ENCODE measurements around the gene XKR7.

Gene XKR7

DNA sequence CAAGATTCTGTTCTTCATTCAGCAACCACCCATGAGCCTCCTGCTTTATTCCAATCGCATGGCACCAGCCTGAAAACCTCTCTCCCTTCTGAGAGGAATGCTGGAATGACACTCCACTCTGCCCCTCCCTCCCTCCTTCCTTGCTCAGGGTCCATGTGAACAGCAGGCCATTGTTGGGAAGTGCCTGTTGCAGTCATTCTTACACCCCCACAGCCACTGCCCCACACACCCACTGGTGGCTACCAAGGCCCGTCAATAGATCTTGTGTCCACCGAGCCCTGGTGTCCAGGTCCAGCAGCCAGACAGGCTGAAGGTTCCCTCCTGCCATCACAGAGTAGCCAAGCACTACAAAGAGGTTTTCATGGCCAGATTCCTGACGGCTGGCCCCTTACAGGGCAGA lies 22.6 kb upstream of the XKR7 start:
- no peak for DNase-seq

DNA sequence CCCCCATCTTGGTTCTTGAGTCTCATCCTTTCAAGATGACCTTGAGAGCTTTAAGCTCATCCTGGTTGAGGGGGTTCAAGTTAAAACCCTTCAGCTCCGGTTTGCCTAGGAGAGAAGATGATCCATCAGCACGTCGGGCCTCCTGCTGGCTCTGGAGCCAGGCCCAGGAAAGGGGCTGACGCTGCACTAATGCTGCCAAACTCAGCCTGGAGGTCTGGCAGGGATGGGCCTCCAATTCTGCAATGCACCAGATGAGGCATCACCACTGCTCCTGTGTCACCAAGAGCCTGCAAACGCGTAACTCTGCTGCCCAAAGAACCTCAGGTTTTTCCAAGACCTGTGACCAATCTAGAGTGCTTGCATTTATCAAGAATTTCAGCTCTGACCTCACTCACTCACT lies 22.2 kb upstream of the XKR7 start:
- DNase-seq: no peak

DNA sequence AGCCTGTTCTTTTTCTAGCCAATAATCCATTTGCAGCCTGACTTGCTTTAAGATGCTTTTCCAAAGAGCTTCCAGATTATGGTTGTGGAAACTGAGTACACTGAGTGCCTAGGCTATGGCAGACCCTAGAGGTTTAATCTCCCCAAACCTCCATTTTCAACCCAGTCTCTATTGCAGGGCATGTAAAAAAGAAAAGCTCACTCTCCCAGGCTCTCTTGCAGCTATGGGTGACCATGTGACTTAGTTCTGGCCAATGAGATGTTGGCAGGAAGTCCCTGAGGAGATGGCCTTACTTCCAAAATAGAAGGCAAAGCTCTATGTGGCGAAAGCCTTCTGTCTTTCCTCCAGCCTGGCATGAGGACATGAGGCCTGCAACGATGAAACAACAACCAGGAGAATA lies 19.9 kb upstream of the XKR7 start:
- DNase-seq: no peak

DNA sequence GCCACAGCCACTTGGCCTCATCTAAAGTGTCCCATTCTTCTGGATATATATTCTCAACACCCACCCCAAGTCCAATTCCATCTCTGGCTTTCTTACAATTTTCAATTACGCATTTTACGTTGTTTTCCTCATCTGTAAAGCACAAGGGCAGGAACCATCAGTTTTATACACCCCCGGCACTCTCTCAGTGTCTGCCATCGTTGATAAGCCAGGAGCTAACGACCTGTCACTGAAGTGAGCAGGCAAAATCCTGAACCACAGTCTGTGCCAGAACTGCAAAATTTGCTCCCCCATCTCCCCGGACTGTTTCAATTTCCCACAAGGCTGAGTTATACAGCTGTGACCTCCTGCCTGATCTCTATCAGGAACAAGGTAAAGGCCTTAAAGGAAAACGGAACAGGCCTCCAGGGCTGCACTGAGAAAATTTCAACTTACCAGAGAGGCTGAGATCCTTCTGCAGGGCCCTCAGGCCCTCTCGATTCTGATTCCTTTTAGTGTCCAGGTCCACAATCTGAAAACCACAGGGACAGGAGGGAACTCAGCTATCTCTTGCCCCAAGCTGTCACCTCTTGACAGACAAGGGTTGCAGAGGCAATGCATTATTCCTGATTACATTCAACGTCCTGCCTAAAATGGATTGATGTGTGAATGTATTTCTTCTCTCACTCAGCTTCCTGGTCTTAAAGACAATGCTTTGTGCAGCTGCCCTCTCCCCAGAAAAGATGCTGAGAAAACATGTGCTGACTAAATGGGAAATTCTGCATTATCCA lies 17.9 kb upstream of the XKR7 start:
- no peak for DNase-seq

DNA sequence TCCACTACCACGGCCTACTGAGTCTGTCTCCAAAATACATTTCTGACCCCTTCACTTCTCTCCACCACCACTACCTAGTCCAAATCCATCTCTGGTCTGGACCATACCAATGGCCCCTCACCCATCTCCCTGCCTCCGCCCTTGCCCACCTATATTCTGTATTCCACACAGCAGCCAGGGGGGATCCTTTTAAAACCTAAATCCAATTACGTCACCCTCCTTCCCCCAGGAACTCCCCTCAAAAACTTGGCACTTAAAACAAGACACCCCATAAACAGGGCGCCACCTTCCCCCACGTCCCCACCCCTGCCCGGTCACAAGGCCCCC lies 16.8 kb upstream of the XKR7 start:
- DNase-seq: no peak

DNA sequence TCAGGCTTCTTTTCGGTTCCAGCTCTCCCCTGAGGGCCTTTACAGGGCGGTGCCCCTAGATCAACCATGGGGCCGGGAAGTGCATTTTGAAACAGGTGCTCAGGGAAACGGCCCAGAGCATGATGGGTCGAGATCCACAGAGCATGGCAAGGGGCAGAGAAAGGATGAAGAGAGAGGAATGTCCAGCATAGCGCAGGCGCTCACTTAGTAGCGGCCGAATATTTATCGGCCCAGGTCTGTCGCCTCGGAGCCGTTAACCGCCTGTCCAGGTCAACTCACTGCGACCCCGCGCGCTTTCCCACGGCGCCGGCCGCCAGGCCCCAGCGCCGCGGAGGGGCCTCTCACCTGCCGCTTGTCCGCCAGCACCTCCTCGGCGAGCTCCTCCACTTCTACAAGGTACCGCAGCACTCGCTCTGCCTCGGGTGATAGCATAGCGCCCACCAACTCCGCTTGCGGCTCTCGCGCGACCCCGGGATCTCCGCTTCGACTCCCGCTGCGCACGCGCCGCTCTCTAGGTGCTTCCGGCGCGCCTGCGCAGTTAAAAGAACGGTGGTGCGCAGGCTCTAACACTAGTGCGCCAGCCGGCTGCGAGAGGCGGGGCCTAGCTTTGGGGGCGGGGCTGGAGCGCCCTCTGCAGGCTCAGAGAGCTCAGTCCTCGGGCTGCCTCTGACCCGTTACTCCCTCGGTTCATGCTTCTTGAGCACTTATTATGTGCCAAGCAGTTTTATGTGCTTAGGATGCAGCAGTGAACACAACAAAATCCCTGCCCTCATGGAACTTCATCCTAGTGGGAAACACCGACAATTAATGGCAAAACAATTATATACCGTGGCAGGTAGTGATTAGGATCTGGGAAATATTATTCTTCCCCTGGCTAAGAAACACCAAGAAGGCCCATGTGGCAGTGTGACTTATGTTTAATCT lies 16.2 kb upstream of the XKR7 start, which contains the start of gene PDRG1:
PDRG1 (minus strand) TSS at position 517 of the 924 bp plus-strand sequence; CDS start at position 432, 85 bp downstream.
- peak; percentile 91 for DNase-seq

DNA sequence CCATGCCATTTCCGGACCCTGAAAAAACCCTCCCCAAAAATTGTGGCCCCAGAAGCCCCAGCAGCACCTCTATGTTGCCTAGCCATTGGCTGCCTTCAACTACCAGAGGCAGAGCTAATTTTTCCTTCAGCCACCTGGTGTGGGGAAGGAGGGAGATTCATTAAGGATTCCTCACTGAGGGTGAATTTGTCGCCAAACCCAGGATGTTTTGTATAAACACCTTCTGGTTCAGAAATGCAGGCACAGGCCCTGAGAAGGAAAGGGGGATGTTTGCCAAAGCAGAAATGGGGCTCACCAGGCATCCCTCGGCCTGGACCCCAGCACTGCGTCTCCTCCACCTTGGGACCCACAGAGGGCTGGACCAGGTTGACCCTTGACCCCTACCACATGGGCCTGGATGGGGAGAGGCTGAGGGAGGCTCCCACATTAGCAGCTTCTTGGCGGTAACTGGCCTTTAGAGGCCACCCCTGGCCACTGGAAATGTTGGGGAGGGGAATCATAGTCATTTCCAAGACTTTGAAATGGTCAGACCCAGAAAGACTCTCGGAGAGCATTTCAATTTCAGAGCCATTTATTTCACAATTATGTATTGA lies 14.3 kb upstream of the XKR7 start:
- DNase-seq: no peak

DNA sequence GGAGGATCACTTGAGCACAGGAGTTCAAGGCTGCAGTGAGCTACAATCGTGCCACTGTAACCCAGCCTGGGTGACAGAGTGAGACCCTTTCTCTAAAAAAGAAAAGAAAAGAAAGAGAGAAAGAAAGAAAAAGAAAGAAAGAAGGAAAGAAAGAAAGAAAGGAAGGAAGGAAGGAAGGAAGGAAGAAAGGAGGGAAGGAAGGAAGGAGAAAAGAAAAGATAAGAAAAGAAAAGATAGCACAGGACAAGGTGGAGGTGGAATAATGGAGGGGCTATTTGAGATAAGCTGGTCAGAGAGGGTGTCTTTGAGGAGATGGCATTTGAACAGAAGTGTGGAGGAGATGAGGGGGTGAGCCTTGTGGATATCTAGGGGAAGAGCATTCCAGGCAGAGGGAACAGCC lies 13.5 kb upstream of the XKR7 start:
- DNase-seq: no peak

DNA sequence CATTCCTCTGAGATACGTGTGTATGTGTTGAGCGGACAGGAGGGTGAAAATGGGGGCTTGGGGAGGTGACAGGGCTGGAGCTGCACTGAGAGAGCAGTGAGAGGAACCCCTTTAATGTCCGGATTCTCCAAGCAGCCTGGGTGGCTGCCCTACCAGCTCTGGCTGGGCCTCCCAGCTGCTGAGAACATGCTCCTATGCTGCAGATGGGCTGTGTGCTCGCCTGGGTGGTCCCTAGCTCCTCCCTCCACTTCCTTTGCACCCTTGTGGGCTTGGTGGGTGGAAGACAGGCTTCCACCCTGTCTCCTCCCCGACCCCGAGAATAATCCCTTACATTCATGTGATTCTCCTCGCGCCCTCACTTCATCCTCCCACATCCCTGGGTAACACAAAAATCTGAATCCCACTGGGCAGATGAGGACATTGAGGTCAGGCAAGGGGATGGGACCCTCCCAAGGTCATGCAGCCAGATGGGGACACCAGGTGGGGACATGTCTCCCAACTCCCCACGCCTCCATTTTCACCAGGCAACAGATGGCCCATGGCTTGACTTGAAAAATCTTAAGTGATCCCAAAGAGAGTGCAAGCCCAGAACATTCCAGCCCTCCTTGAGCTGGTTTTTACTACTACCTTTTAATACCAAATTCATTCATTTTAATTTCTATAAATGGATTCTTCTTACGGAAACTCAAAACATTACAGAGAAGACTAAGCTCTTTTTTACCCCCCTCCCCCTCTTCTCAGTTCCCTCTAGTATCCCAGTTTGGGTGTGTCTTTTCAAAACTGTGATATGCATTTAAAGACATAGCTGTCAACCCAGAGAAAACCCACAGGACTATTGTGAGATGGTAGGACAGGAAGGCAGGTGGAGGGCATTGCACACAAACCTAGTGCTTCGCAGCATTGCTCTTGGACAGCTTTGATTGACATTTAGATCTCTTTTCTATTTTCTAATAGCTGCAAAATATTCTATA lies 11.1 kb upstream of the XKR7 start:
- no peak for DNase-seq

DNA sequence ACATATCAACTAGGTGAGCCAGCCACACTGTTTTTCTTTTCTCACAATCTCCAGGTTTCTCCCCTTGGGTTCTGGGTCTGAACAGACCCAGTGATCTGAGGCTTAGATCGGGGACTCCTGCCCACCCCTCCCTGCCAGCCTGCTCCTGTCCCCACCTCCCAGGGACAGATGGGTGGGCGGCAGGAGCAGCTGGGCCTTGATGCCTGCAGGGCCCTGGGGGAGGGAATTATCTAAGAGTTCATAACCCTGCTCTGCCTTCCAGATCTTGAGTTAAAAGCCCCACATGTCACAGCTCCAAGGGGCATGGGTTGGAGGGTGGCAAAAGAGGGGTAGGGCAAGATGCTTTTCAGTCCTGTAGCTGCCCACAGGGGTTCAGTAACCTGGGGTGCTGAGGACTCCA lies 5.2 kb upstream of the XKR7 start:
- no peak for DNase-seq

DNA sequence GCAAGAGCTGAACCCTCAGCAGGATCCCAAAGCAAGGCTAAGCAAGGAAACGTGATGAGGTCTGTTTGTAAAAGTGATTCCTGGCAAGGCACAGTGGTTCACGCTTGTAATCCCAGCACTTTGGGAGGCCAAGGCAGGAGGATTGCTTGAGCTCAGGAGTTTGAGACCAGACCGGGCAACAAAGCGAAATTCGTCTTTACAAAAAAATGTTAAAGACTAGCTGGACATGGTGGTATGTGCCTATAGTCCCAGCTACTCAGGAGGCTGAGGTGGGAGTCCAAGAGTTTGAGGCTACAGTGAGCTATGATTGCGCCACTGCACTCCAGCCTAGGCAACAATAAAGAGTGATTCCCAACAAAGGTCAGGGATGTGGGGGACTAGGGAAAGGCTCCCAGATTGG lies 4.1 kb upstream of the XKR7 start:
- DNase-seq: no peak

DNA sequence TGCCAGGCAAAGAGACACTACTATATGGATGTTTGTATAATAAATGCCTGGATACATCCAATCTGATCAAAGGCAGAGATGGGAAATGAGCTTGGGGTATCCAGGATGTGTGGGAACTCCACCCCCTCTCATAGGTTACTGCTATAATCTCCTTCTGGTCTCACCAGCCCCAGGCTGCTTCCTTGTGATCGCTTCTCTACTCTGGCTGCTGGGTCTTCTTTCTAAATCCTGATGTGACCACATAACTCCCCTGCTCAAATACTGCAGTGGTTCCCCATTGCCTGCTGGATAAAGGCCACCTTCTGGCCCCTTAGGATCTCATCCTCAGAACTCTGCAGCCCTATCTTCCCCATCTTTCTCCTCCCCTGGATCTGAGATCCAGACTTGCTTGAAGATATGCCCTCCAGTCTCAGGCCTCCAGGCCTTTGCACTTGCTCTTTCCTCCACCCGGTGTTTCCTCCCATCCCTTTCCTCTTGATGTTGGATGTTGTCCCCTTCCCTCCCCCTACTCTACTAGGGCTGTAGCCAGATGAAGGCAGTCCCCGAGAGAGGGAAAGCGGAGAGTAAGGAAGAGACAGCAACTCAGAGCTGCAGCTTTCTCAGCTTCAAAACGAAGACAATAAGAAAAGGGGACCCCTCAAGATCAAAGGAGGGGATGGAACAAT lies 828 bp upstream of the XKR7 start:
- no peak for DNase-seq

DNA sequence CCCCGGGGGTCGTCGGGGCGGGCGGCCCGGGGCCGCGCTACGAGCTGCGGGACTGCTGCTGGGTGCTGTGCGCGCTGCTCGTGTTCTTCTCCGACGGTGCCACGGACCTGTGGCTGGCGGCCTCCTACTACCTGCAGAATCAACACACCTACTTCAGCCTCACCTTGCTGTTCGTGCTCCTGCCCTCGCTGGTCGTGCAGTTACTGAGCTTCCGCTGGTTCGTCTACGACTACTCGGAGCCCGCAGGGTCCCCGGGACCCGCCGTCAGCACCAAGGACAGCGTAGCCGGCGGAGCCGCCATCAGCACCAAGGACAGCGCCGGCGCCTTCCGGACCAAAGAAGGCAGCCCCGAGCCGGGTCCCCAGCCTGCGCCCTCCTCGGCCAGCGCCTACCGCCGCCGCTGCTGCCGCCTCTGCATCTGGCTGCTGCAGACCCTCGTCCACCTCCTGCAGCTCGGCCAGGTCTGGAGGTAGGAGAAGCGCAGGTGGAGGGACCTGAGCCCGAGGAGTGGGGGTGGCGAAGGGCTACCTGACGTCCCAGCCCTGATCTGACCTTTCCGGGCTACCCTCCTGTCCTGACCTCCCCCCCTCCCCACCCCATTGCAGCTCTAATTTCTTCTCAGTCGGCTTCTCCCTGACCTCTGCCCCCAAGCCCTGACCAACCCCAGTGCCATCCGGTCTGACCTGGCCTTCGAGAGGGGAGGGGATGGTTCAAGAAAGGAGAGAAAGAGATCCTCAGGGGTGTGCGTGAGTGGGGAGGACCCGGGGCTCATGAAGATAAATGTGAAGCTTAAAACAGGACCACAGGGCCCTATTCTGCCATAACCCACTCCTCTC lies 558 bp downstream of the XKR7 start:
- DNase-seq: peak; percentile 50

DNA sequence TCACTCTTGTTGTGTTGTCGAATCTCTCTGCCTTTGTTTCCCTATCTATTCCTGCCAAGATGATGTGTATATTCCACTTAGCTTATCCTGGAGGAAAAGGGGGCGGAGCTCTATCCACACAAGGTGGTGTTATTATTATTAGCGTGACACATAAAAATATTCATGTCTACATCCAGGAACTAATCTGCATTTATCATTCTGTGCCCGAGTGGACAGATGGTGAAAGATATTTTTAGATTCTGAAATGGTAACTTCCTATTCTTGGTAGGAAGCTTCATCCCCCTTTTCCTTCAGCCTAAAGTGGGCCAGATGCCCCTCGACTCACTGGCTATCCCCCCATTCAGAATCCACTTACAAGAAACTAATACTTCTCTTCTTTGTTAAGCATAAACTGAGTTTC lies 2.0 kb downstream of the XKR7 start:
- DNase-seq: no peak

DNA sequence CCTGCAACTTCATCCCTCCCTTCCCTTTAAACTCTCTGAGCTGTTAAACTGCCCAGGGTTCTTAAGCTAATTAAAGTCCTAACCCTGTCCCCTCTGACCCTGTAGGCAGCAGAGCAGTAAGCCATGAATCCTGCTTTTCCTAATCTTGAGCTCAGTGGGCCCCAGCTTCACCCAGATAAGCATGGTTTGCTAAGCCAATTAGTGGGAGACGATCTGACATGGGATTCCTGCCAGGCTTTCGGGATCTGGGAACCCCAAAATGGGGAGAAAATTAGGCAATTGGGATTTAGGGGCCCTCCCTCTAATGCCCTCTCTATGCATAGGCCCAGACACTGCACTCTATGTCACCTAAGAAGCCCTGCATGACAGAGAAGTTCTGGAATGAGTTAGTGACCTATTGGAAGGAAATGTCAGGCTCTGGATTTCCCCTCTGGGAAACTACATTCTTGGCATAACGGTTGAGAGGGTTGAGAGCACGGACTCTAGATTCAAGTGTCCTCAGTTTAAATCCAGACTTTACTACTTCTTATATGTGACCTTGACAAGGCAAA lies 4.6 kb downstream of the XKR7 start:
- DNase-seq: no peak

DNA sequence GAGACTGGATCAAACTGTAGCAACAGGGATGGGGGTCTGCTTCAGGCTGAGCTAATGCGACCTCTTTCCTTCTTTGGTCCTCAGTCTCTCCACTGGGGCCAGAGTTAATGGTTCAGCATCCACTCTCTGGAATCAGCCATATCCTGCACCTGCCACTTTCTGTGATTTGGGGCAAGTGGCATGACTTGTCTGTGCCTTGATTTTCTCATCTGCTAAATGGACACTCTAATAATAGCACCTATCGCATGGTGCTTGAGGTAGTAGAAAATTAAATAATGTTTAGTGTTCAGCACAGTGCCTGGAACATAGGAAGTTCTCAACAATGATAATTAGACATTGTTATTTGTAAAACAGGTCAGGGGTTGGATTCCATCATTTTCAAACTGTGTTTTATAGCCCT lies 6.3 kb downstream of the XKR7 start:
- no peak for DNase-seq

DNA sequence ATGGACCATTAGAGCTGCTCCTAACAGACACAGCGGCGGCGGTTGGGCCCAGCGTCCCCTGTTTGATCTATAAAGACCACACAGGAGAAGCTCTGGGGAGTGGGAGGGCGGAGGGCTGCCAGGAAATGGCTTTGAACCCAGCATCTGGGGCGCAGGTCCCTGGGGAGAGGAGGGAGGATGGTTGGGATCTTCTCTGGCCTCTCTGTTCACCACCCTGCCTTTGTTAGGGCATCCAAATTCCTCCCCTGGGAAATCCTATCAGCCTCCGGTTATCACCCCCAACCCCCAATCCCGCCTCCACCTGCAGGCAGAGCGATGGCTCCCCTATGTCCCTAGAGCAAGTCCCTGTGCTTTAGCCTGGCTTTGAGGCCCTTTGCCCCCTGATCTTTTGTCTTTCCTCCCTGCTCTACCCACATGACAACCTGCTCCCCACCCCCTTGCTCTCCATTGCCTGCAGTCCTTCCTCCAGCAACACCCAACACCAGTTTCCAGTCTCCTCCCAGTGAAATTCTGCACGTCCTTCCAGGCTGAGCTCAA lies 7.1 kb downstream of the XKR7 start:
- no peak for DNase-seq

DNA sequence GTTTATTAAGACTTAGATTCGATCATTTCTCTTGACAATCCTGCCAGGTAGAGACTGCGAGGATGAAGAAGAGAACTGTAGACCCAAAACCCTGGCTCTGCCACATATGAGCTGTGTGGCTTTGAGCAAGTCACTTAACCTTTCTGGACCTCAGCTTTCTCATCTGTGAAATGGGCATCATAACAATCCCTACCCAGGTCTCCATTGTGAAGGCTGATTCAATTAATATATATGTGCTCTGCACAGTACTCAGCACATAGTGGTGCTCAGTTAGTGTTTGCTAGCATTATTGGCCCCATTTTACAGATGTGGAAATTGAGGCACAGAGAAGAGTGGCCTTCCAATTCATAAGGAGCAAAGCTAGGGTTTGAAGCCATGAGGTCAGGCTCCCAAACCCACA lies 7.9 kb downstream of the XKR7 start:
- no peak for DNase-seq

DNA sequence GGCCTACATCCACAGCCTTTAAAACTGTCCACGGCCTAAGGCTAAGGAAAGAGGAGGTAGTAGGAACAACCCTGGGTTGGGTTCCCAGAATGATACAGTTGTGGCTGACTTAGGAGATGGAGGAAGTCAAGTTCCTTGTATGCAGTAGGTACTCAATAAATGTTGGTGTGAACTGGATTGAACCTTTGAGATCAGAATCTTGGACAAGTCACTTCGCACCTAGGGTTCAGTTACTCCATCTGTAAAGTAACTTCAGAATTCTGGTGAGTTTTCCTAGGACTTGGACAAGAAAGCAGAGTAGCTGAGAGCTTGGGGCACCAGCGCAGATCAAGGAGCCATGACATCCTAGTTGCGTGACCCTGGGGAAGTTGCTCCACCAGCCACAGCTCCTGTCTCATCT lies 9.1 kb downstream of the XKR7 start:
- no peak for DNase-seq

DNA sequence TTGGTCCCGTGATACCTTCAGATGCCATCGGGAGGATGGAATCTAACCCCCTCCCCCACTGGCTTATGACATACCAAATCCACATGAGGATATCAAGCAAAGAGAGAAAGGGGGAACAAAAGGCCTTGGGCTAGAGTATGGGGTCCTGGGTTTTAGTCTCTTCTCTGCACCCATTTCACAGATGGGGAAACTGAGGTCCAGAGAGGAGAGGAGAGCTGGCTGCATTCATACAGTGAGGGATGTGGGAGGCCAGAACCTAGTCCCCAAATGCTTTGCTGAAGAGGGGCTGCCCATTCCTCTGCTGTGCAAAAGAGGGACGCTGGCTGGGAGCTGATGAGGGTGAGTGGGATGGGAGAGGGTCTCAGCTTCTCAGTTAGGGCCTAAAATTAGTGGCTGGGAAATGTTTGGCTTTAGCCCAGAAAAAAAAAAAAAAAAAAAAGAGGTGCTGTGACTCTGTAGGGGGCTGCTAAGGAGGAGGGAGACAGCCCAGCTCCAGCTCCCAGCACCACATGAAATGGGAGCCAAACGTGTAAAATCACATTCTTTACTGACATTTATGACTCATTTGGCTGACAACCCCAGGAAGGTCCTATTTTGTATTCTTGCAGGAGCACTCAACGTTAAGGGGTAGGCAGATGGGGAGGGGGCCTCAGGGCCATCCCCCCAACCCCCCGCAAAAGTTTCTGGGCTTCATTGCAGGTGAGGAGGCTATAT lies 11.9 kb downstream of the XKR7 start:
- DNase-seq: no peak

Measured in NCI-H1048 (cell line).